CD4-positive, alpha-beta T cell (primary cell): ENCODE measurements around the gene ALLC. TPM values are rescaled to one million over a fixed set of nuclear protein-coding genes. Genes with fewer than 3 reads are reported as not detected.

Source experiments
- ATAC-seq: fragments of 200-7000 bp; cut with Tn5 transposase; one replicate; pipeline ENCODE4 v1.10.0; 2022; ENCODE audit warnings: mild to moderate bottlenecking; ENCODE audit not compliant: poor library complexity
- CTCF ChIA-PET: fragments of 350-600 bp; sonication (Branson Sonifier 250); formaldehyde crosslinking; loops from one replicate; lab custom pipeline; 2021; ENCODE audit warnings: antibody characterized with exemption, inconsistent platforms; lab: Charles Lee
- POLR2A ChIA-PET: fragments of 350-600 bp; sonication (Branson Sonifier 250); formaldehyde crosslinking; loops from one replicate; lab custom pipeline; 2021; ENCODE audit warnings: antibody characterized with exemption, inconsistent platforms; lab: Charles Lee
- DNase-seq, 14 experiments: peaks; one replicate each; pipeline ENCODE4 v3.0.0-alpha.2; 2013 to 2020; ENCODE audit warnings: mixed read lengths in 2 of 14
- H3K27ac ChIP-seq, 2 donors: one replicate each; pipeline versions ENCODE4 v1.5.1 to v1.7.0; 2013; ENCODE audit warnings: low read length in 2 of 2, low read depth in 1 of 2, mild to moderate bottlenecking in 1 of 2
- H3K27me3 ChIP-seq, 2 experiments: 1 replicate in 1 of 2; 2 replicates in 1 of 2; pipeline versions ENCODE4 v1.6.1 to v1.7.0; 2013; ENCODE audit warnings: low read length in 2 of 2, control low read depth in 1 of 2, mild to moderate bottlenecking in 1 of 2, moderate library complexity in 1 of 2; ENCODE audit not compliant: insufficient read depth in 2 of 2, control insufficient read depth in 1 of 2
- H3K36me3 ChIP-seq: one replicate; pipeline ENCODE4 v1.6.1; 2013; ENCODE audit warnings: low read length, control low read depth; ENCODE audit not compliant: insufficient read depth
- H3K4me1 ChIP-seq: one replicate; pipeline ENCODE4 v1.6.1; 2013; ENCODE audit warnings: low read length, control low read depth; ENCODE audit not compliant: insufficient read depth
- H3K4me3 ChIP-seq: one replicate; pipeline ENCODE4 v1.5.1; 2013; ENCODE audit warnings: mild to moderate bottlenecking, low read length, moderate library complexity
- H3K9me3 ChIP-seq, 2 experiments: 1 replicate in 1 of 2; 2 replicates in 1 of 2; pipeline versions ENCODE4 v1.6.1 to v1.7.0; 2013; ENCODE audit warnings: low read length in 2 of 2, mild to moderate bottlenecking in 2 of 2, control low read depth in 1 of 2, moderate library complexity in 1 of 2; ENCODE audit not compliant: control insufficient read depth in 1 of 2, insufficient read depth in 1 of 2
- H3K27ac Mint-ChIP-seq: one replicate; pipeline ENCODE4 v1.8.0; 2020; ENCODE audit warnings: mixed read lengths
- H3K27me3 Mint-ChIP-seq: one replicate; pipeline ENCODE4 v1.8.0; 2021; ENCODE audit warnings: mixed read lengths
- H3K36me3 Mint-ChIP-seq: one replicate; pipeline ENCODE4 v1.8.0; 2021; ENCODE audit warnings: low read depth, mixed read lengths
- H3K4me1 Mint-ChIP-seq: one replicate; pipeline ENCODE4 v1.8.0; 2021; ENCODE audit warnings: low read depth, mixed read lengths
- H3K4me3 Mint-ChIP-seq: one replicate; pipeline ENCODE4 v1.8.0; 2020; ENCODE audit warnings: mild to moderate bottlenecking, mixed read lengths
- H3K9me3 Mint-ChIP-seq: one replicate; pipeline ENCODE4 v1.8.0; 2020; ENCODE audit warnings: mixed read lengths
- CTCF ChIP-seq: fragments of 200-600 bp; IDR thresholded peaks from one replicate; pipeline ENCODE4 v1.8.0; 2022; ENCODE audit warnings: antibody characterized with exemption, mild to moderate bottlenecking
- intact Hi-C, 2 experiments: fragments of 100-400 bp; cut with DNase I in 1 of 2; cut with micrococcal nuclease in 1 of 2; formaldehyde crosslinking; loops; one replicate each; pipeline versions ENCODE4 v1.15.1 to v1.9.0; 2023 to 2025; cut with DNase I, micrococcal nuclease
- total RNA-seq, 174 experiments: library from RNA in 2 of 174; stranded (reverse) in 2 of 174; gene quantifications; one replicate each; pipeline ENCODE4 v1.2.3 and lab custom pipeline; 2021 to 2026

ALLC gene
- total RNA-seq, 2 experiments from 2014 or later, result not detected

DNA sequence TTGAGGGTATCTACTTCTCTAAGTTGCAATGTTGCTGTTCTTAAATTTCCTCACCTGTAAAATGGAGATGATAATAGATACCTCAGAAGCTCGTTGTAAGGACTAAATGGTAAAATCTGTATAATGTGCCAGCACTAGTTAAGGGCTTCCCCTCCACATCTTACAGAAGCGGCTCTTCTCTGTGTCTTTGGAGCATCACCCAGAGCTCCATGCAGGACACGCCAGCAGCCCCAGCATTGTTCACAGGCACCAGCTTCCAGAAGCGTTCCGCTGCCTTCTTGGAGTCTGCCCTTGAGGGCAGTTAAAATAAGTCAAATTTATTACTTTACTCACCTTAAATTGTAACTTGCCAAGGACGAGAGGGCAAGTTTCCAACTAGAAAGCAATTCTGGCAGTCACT, 51.2 kb downstream of the ALLC start:
- ChIA-PET CTCF (no interaction called here), POLR2A (no interaction called here)
- Histone ChIP-seq H3K4me3 (no peak overlapping the region), H3K9me3 (peaks cover 0 to 5% of the 10 kb centered on the region in 2 experiments), H3K27me3 (peaks cover 0 to 16% of the 10 kb centered on the region in 2 experiments), H3K27ac (no peak overlapping the region), H3K4me1 (no peaks in the 10 kb centered on the region), H3K36me3 (no peaks in the 10 kb centered on the region)
- Mint-ChIP-seq H3K4me1 (no peaks in the 10 kb centered on the region), H3K36me3 (no peaks in the 10 kb centered on the region), H3K4me3 (no peak overlapping the region), H3K27ac (no peak overlapping the region), H3K9me3 (no peaks in the 10 kb centered on the region), H3K27me3 (peaks cover 35% of the 10 kb centered on the region)
- intact Hi-C loops, result no loop called here
- ATAC-seq (no peak), DNase-seq (no peak)
- no peak for TF ChIP-seq CTCF

DNA sequence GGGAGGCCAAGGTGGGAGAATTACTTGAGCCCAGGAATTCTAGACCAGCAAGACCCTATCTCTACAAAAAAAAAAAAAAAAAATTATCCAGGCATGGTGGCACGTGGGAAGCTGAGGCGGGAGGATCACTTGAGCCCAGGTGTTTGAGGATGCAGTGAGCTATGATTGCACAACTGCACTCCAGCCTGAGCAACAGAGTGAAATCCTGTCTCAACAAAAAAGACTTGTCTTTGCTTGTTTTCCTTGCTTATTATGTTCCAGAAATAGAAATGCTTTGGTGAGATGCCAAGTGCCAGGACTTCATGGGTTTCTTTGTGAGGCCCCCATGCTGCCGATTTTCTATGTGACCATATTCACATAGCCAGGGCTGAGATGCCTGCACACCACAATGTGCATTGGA, 54.4 kb downstream of the ALLC start:
- Histone ChIP-seq H3K36me3 (no peaks in the 10 kb centered on the region), H3K27me3 (peaks cover 2 to 3% of the 10 kb centered on the region in 2 experiments), H3K4me3 (no peak overlapping the region), H3K27ac (no peak overlapping the region), H3K9me3 (peaks cover 0 to 5% of the 10 kb centered on the region in 2 experiments), H3K4me1 (no peaks in the 10 kb centered on the region)
- Mint-ChIP-seq H3K27ac (no peak overlapping the region), H3K4me3 (no peak overlapping the region), H3K27me3 (peaks cover 14% of the 10 kb centered on the region), H3K4me1 (no peaks in the 10 kb centered on the region), H3K36me3 (no peaks in the 10 kb centered on the region), H3K9me3 (no peaks in the 10 kb centered on the region)
- ChIA-PET CTCF (no interaction called here), POLR2A (no interaction called here)
- no peak for TF ChIP-seq CTCF
- ATAC-seq (no peak), DNase-seq (no peak)
- intact Hi-C loops, result no loop called here

DNA sequence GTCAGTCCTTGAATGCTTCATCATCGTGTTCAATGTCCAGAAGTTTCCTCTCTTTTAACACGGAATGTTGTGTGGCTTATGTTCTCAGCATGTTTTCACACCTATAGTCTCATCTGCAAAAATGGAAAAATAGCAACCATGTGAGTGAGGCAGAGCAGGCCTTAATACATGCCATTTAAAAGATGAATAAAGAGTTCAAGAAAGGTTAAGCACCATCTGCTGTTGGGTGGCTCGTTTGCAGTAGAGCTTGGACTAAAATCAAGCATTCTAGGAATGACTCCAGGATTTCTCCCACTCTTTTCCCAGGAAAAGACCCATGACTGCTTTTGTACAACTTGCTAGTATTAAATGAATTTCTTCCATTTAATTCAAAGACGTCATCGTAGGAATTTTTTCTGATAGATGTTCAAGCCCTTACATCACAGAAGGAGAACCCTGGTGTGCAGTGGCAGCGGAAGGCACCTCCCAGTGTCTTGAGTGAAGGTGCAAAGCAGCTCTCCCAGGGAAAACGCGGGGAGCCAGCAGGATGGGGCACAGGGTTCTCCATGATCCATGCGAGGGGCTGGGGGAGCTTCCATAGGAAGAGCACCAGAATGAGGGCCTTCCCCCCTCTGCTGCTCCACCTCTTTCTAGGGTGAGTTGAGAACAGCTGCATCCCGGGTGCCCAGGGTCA, 55.0 kb downstream of the ALLC start:
- TF ChIP-seq CTCF, result no peak
- no peak for ATAC-seq
- CTCF ChIA-PET, result no interaction called here

More for the DNA sequence above, 55.0 kb downstream of the ALLC start:
- Mint-ChIP-seq H3K27me3 (peaks cover 9% of the 10 kb centered on the region), H3K36me3 (no peaks in the 10 kb centered on the region), H3K4me1 (no peaks in the 10 kb centered on the region), H3K4me3 (no peak overlapping the region), H3K9me3 (no peaks in the 10 kb centered on the region), H3K27ac (no peak overlapping the region)
- peaks cover 2 to 3% of the 10 kb centered on the region in 2 experiments for H3K27me3 ChIP-seq
- POLR2A ChIA-PET, result no interaction called here
- no peaks in the 10 kb centered on the region for H3K36me3 ChIP-seq
- H3K4me3 ChIP-seq, result no peak overlapping the region
- H3K27ac ChIP-seq, result no peak overlapping the region
- no peaks in the 10 kb centered on the region for H3K4me1 ChIP-seq
- intact Hi-C loops, result no loop called here
- DNase-seq, result no peak
- peaks cover 0 to 5% of the 10 kb centered on the region in 2 experiments for H3K9me3 ChIP-seq
